Kidney (tissue), 14 donors: ENCODE results near the gene TCF3. TPM values are rescaled to one million over a fixed set of nuclear protein-coding genes. Genes with fewer than 3 reads are reported as not detected.

ENCODE experiments used
- DNase-seq, 5 donors: peaks; one replicate each; pipeline ENCODE4 v3.0.0-alpha.2; 2013 to 2020
- FAIRE-seq: peaks from 2 replicates; lab custom pipeline; 2012; peaks lifted over from hg19 to GRCh38; lab: Jason Lieb, UNC
- H3K27ac ChIP-seq, 2 donors: one replicate each; pipeline ENCODE4 v1.7.0; 2013; ENCODE audit warnings: low read depth in 2 of 2, low read length in 2 of 2, inconsistent platforms in 1 of 2
- H3K27me3 ChIP-seq: one replicate; pipeline ENCODE4 v1.7.1; 2013; ENCODE audit warnings: low read length, inconsistent platforms; ENCODE audit not compliant: control insufficient read depth, insufficient read depth
- H3K36me3 ChIP-seq, 3 donors: one replicate each; pipeline versions ENCODE4 v1.7.0 to v1.7.1; 2013; ENCODE audit warnings: low read length in 3 of 3, control low read depth in 1 of 3, inconsistent platforms in 1 of 3; ENCODE audit not compliant: insufficient read depth in 3 of 3, control insufficient read depth in 2 of 3
- H3K4me1 ChIP-seq, 3 donors: one replicate each; pipeline versions ENCODE4 v1.7.0 to v1.7.1; 2013; ENCODE audit warnings: low read length in 3 of 3, inconsistent platforms in 1 of 3, low read depth in 1 of 3; ENCODE audit not compliant: control insufficient read depth in 2 of 3, insufficient read depth in 2 of 3
- H3K4me3 ChIP-seq, 3 donors: one replicate each; pipeline versions ENCODE4 v1.7.0 to v1.8.1; 2013; ENCODE audit warnings: low read length in 3 of 3, control low read depth in 1 of 3, inconsistent platforms in 1 of 3
- H3K9ac ChIP-seq, 3 donors: one replicate each; pipeline versions ENCODE4 v1.7.0 to v1.7.1; 2013; ENCODE audit warnings: low read length in 3 of 3, control low read depth in 1 of 3, inconsistent platforms in 1 of 3
- H3K9me3 ChIP-seq, 3 donors: one replicate each; pipeline versions ENCODE4 v1.7.0 to v1.7.1; 2013; ENCODE audit warnings: low read length in 3 of 3, control low read depth in 1 of 3, inconsistent platforms in 1 of 3; ENCODE audit not compliant: control insufficient read depth in 2 of 3, insufficient read depth in 1 of 3
- intact Hi-C: fragments of 100-400 bp; cut with DNase I; formaldehyde crosslinking; loops from one replicate; pipeline ENCODE4 v1.11.1; 2022
- polyA plus RNA-seq: library from polyadenylated mRNA; stranded (reverse); fragments of 350-450 nt; fragmentation: Illumina TruSeq; extraction: RNeasy Lipid Tissue Mini Kit (QIAGEN cat#74804); gene quantifications from one replicate; pipeline ENCODE4 v1.2.3, GENCODE V29; 2014; ENCODE audit warnings: low read depth, low replicate concordance; ENCODE audit not compliant: insufficient read depth
- total RNA-seq: library from RNA; stranded (reverse); fragmentation: NEBNext Ultra II Directional; extraction: Animal tissue kit (Norgen Biotek cat#: 25700); gene quantifications from one replicate; pipeline ENCODE4 v1.2.1, GENCODE V29; 2021
- TF ChIP-seq, protein P1 (sequence below): IDR thresholded peaks from 3 replicates; pipeline ENCODE4 v1.5.1; 2012; ENCODE audit warnings: mild to moderate bottlenecking, moderate library complexity, borderline replicate concordance; ENCODE audit not compliant: insufficient read depth; ENCODE audit errors: extremely low read depth
- donor health status: control.
- donor health status: control.
- donor health status: control.
- donor health status: control.
- donor health status: control.
- donor health status: DM: yes; HTN: yes; CAD: no.
- donor health status: Normal renal cell carcinoma (clear cell type).

Gene TCF3
- total and polyA plus RNA-seq, 2 donors from 2014 or later = 20.3 to 50.2 TPM

GRCh38 chr19:1684573-1684912 is 32.1 kb upstream of the TCF3 start:
- no peaks in the 10 kb centered on the region for H3K4me1 ChIP-seq
- H3K27me3 ChIP-seq = no peaks in the 10 kb centered on the region
- no peaks in the 10 kb centered on the region for H3K36me3 ChIP-seq
- intact Hi-C loops = no loop called here
- DNase-seq (no peak), FAIRE-seq (no peak)
- no peaks in the 10 kb centered on the region for H3K9me3 ChIP-seq
- no peak overlapping the region for H3K9ac ChIP-seq
- TF ChIP-seq, protein P1, sequence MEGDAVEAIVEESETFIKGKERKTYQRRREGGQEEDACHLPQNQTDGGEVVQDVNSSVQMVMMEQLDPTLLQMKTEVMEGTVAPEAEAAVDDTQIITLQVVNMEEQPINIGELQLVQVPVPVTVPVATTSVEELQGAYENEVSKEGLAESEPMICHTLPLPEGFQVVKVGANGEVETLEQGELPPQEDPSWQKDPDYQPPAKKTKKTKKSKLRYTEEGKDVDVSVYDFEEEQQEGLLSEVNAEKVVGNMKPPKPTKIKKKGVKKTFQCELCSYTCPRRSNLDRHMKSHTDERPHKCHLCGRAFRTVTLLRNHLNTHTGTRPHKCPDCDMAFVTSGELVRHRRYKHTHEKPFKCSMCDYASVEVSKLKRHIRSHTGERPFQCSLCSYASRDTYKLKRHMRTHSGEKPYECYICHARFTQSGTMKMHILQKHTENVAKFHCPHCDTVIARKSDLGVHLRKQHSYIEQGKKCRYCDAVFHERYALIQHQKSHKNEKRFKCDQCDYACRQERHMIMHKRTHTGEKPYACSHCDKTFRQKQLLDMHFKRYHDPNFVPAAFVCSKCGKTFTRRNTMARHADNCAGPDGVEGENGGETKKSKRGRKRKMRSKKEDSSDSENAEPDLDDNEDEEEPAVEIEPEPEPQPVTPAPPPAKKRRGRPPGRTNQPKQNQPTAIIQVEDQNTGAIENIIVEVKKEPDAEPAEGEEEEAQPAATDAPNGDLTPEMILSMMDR = no peak
- no peak overlapping the region for H3K27ac ChIP-seq
- H3K4me3 ChIP-seq = no peak overlapping the region

GRCh38 chr19:1683869-1684572 is 31.6 kb upstream of the TCF3 start:
- Histone ChIP-seq H3K27ac (no peak overlapping the region), H3K36me3 (no peaks in the 10 kb centered on the region), H3K9ac (no peak overlapping the region), H3K4me1 (no peaks in the 10 kb centered on the region), H3K27me3 (no peaks in the 10 kb centered on the region), H3K4me3 (no peak overlapping the region), H3K9me3 (no peaks in the 10 kb centered on the region)
- intact Hi-C loops = no loop called here
- TF ChIP-seq, protein P1 = no peak
- no peak for FAIRE-seq
- no peak for DNase-seq

- Histone ChIP-seq H3K27me3 (peaks cover 13% of the 10 kb centered on the region), H3K9ac (no peak overlapping the region), H3K9me3 (no peaks in the 10 kb centered on the region), H3K36me3 (no peaks in the 10 kb centered on the region), H3K4me3 (no peak overlapping the region), H3K27ac (no peak overlapping the region), H3K4me1 (no peaks in the 10 kb centered on the region)
- TF ChIP-seq, protein P1 = no peak
- FAIRE-seq (no peak), DNase-seq (no peak)
- intact Hi-C loops = no loop called here
Measured at GRCh38 chr19:1680976-1681375, 28.6 kb upstream of the TCF3 start.
